GM23338 (cell line): ENCODE measurements around the gene DDX39B. TPM values are rescaled to one million over a fixed set of nuclear protein-coding genes. Genes with fewer than 3 reads are reported as not detected.
"Not testable (repeated sequence)": the region's sequence is repeated elsewhere in the genome, so short reads cannot be mapped to it uniquely, and the experiment has no call there.

Experiments
- ATAC-seq: fragments of 200-7000 bp; cut with Tn5 transposase; 3 replicates; pipeline ENCODE4 v1.9.1; 2020
- DNase-seq: peaks from one replicate; pipeline ENCODE4 v3.0.0-alpha.2; 2015; ENCODE audit warnings: low spot score
- H2AFZ ChIP-seq: fragments of 200-600 bp; sonication (generic); 2 replicates; pipeline ENCODE4 v1.8.0; 2016; ENCODE audit warnings: antibody characterized with exemption, mild to moderate bottlenecking, moderate library complexity
- H3F3A ChIP-seq: fragments of 200-600 bp; sonication (generic); replicated peaks from 2 replicates; pipeline ENCODE4 v1.8.0; 2017; ENCODE audit warnings: antibody characterized with exemption, mixed run types, low read depth
- H3K27ac ChIP-seq: fragments of 200-600 bp; sonication (generic); 2 replicates; pipeline ENCODE4 v1.6.1; 2016; ENCODE audit warnings: low read depth
- H3K27me3 ChIP-seq: fragments of 200-600 bp; sonication (generic); 2 replicates; pipeline ENCODE4 v1.8.0; 2016; ENCODE audit warnings: mild to moderate bottlenecking, mixed run types, moderate library complexity; ENCODE audit not compliant: insufficient read depth
- H3K36me3 ChIP-seq: fragments of 200-600 bp; sonication (generic); 2 replicates; pipeline ENCODE4 v1.8.0; 2016; ENCODE audit warnings: mild to moderate bottlenecking; ENCODE audit not compliant: insufficient read depth
- H3K4me1 ChIP-seq: fragments of 200-600 bp; sonication (generic); 2 replicates; pipeline ENCODE4 v1.8.0; 2016; ENCODE audit warnings: mild to moderate bottlenecking, moderate library complexity; ENCODE audit not compliant: insufficient read depth
- H3K4me2 ChIP-seq: fragments of 200-600 bp; sonication (generic); 2 replicates; pipeline ENCODE4 v1.7.1; 2017; ENCODE audit warnings: mixed run types
- H3K4me3 ChIP-seq: fragments of 200-600 bp; sonication (generic); 2 replicates; pipeline ENCODE4 v1.6.1; 2016; ENCODE audit warnings: mixed run types
- H3K79me2 ChIP-seq: fragments of 200-600 bp; sonication (generic); replicated peaks from 2 replicates; pipeline ENCODE4 v1.8.0; 2017; ENCODE audit warnings: mild to moderate bottlenecking; ENCODE audit not compliant: insufficient read depth
- H3K9me2 ChIP-seq: fragments of 200-600 bp; sonication (generic); 2 replicates; pipeline ENCODE4 v1.8.0; 2017; ENCODE audit not compliant: insufficient read depth
- H4K20me1 ChIP-seq: fragments of 200-600 bp; sonication (generic); replicated peaks from 2 replicates; pipeline ENCODE4 v1.8.0; 2017; ENCODE audit warnings: mild to moderate bottlenecking; ENCODE audit not compliant: insufficient read depth
- H3K27ac Mint-ChIP-seq: 2 replicates; pipeline ENCODE4 v1.8.0; 2020; ENCODE audit warnings: inconsistent platforms, mild to moderate bottlenecking, moderate library complexity, mixed read lengths
- H3K27me3 Mint-ChIP-seq: 3 replicates; pipeline ENCODE4 v1.8.0; 2022; ENCODE audit warnings: low read depth, mild to moderate bottlenecking, moderate library complexity, mixed read lengths, inconsistent platforms; ENCODE audit not compliant: insufficient read depth, poor library complexity
- H3K36me3 Mint-ChIP-seq: 3 replicates; pipeline ENCODE4 v1.8.0; 2021; ENCODE audit warnings: low read depth, mild to moderate bottlenecking, inconsistent platforms, moderate library complexity, mixed read lengths
- H3K4me1 Mint-ChIP-seq: 3 replicates; pipeline ENCODE4 v1.8.0; 2020; ENCODE audit warnings: mild to moderate bottlenecking, inconsistent platforms, mixed read lengths
- H3K4me3 Mint-ChIP-seq: 3 replicates; pipeline ENCODE4 v1.8.0; 2021; ENCODE audit warnings: moderate library complexity, mild to moderate bottlenecking, inconsistent platforms, mixed read lengths
- H3K9me3 Mint-ChIP-seq: 3 replicates; pipeline ENCODE4 v1.8.0; 2020; ENCODE audit warnings: moderate library complexity, mild to moderate bottlenecking, inconsistent platforms, mixed read lengths
- CREB1 ChIP-seq: fragments of 250-450 bp; sonication (Bioruptor Pico); IDR thresholded peaks from 2 replicates; pipeline ENCODE4 v1.5.0; 2020; ENCODE audit warnings: low read depth, mild to moderate bottlenecking, moderate library complexity
- EZH2 ChIP-seq: fragments of 200-600 bp; sonication (generic); IDR thresholded peaks from one replicate; pipeline ENCODE4 v1.8.0; 2017; ENCODE audit warnings: antibody characterized with exemption, mild to moderate bottlenecking, low read depth; ENCODE audit not compliant: unreplicated experiment
- NANOG ChIP-seq: IDR thresholded peaks from 2 replicates; pipeline ENCODE4 v1.6.1; 2016; ENCODE audit warnings: antibody characterized with exemption, borderline replicate concordance
- POLR2AphosphoS5 ChIP-seq: IDR thresholded peaks from 2 replicates; pipeline ENCODE4 v1.6.1; 2016; ENCODE audit warnings: antibody characterized with exemption, low read depth
- STAT1 ChIP-seq: IDR thresholded peaks from one replicate; pipeline ENCODE4 v1.6.1; 2016; ENCODE audit warnings: antibody characterized with exemption; ENCODE audit not compliant: unreplicated experiment
- ZNF114 ChIP-seq: fragments of 250-450 bp; sonication (Bioruptor Pico); IDR thresholded peaks from 2 replicates; pipeline ENCODE4 v1.5.0; 2020; ENCODE audit warnings: mild to moderate bottlenecking, moderate library complexity
- polyA plus RNA-seq: library from polyadenylated mRNA; unstranded; fragments of >200 nt; fragmentation: Nextera tagmentation; extraction: Ambion mirVana; gene quantifications from 2 replicates; pipeline ENCODE4 v1.2.1, GENCODE V29; 2016
- total RNA-seq: library from RNA; depleted of rRNA; stranded (reverse); fragments of >200 nt; shearing (Covaris generic); gene quantifications from 2 replicates; pipeline ENCODE4 v1.2.3, GENCODE V29; 2014
- TF ChIP-seq, protein P1 (sequence below): IDR thresholded peaks from one replicate; pipeline ENCODE4 v1.6.1; 2018; ENCODE audit warnings: antibody characterized with exemption; ENCODE audit not compliant: unreplicated experiment
- TF ChIP-seq, protein P2 (sequence below): IDR thresholded peaks from 2 replicates; pipeline ENCODE4 v1.6.1; 2016; ENCODE audit warnings: antibody characterized with exemption
- TF ChIP-seq, protein P3 (sequence below), 2 experiments: fragments of 200-600 bp in 1 of 2; sonication (generic) in 1 of 2; conservative IDR thresholded peaks; 2 replicates each; pipeline versions ENCODE4 v1.5.1 to v1.6.1; 2016 to 2017; ENCODE audit warnings: antibody characterized with exemption in 2 of 2, low read depth in 2 of 2, mild to moderate bottlenecking in 2 of 2, moderate library complexity in 1 of 2

The DDX39B gene
- total and polyA plus RNA-seq, 2 experiments from 2014 or later = 341 to 849 TPM

DNA sequence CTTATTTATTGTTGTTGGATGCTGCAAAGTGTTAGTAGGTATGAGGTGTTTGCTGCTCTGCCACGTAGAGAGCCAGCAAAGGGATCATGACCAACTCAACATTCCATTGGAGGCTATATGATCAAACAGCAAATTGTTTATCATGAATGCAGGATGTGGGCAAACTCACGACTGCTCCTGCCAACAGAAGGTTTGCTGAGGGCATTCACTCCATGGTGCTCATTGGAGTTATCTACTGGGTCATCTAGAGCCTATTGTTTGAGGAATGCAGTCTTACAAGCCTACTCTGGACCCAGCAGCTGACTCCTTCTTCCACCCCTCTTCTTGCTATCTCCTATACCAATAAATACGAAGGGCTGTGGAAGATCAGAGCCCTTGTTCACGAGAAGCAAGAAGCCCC, 31.8 kb downstream of the DDX39B start (continued):
- TF ChIP-seq EZH2 = no peak
- TF ChIP-seq, protein P1, sequence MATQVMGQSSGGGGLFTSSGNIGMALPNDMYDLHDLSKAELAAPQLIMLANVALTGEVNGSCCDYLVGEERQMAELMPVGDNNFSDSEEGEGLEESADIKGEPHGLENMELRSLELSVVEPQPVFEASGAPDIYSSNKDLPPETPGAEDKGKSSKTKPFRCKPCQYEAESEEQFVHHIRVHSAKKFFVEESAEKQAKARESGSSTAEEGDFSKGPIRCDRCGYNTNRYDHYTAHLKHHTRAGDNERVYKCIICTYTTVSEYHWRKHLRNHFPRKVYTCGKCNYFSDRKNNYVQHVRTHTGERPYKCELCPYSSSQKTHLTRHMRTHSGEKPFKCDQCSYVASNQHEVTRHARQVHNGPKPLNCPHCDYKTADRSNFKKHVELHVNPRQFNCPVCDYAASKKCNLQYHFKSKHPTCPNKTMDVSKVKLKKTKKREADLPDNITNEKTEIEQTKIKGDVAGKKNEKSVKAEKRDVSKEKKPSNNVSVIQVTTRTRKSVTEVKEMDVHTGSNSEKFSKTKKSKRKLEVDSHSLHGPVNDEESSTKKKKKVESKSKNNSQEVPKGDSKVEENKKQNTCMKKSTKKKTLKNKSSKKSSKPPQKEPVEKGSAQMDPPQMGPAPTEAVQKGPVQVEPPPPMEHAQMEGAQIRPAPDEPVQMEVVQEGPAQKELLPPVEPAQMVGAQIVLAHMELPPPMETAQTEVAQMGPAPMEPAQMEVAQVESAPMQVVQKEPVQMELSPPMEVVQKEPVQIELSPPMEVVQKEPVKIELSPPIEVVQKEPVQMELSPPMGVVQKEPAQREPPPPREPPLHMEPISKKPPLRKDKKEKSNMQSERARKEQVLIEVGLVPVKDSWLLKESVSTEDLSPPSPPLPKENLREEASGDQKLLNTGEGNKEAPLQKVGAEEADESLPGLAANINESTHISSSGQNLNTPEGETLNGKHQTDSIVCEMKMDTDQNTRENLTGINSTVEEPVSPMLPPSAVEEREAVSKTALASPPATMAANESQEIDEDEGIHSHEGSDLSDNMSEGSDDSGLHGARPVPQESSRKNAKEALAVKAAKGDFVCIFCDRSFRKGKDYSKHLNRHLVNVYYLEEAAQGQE = no peak
- TF ChIP-seq POLR2AphosphoS5 = no peak
- TF ChIP-seq NANOG = no peak
- TF ChIP-seq, protein P2, sequence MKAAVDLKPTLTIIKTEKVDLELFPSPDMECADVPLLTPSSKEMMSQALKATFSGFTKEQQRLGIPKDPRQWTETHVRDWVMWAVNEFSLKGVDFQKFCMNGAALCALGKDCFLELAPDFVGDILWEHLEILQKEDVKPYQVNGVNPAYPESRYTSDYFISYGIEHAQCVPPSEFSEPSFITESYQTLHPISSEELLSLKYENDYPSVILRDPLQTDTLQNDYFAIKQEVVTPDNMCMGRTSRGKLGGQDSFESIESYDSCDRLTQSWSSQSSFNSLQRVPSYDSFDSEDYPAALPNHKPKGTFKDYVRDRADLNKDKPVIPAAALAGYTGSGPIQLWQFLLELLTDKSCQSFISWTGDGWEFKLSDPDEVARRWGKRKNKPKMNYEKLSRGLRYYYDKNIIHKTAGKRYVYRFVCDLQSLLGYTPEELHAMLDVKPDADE = no peak
- TF ChIP-seq, protein P3, sequence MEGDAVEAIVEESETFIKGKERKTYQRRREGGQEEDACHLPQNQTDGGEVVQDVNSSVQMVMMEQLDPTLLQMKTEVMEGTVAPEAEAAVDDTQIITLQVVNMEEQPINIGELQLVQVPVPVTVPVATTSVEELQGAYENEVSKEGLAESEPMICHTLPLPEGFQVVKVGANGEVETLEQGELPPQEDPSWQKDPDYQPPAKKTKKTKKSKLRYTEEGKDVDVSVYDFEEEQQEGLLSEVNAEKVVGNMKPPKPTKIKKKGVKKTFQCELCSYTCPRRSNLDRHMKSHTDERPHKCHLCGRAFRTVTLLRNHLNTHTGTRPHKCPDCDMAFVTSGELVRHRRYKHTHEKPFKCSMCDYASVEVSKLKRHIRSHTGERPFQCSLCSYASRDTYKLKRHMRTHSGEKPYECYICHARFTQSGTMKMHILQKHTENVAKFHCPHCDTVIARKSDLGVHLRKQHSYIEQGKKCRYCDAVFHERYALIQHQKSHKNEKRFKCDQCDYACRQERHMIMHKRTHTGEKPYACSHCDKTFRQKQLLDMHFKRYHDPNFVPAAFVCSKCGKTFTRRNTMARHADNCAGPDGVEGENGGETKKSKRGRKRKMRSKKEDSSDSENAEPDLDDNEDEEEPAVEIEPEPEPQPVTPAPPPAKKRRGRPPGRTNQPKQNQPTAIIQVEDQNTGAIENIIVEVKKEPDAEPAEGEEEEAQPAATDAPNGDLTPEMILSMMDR (conservative IDR thresholded peaks at IDR 0.05; ENCODE audit: low read depth in 2 of 2) = no peak
- TF ChIP-seq ZNF114 = no peak
- TF ChIP-seq STAT1 = no peak
- no peak for TF ChIP-seq CREB1 (CRISPR knock-in tag)

DNA sequence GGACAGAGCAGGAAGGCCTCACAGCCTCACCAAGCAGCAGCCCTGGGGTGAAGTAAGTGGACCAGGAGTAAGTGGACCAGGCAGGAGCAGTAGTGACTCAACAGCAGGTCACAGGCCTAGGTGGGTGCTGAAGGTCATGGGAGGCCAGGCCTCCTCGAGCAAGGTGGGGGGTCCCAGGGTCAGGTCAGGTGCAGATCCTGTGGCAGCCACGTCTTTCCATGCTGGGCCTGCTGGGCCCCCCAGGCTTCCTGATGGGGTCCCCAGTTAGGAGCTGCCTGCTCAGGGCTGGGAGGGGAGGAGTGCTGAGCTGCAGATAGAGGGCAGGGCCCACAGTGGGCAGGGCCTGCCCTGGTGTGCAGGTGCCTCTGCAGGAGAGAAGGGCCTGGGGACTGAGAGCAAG, 32.8 kb downstream of the DDX39B start:
- not testable (repeated sequence) for H3K4me3 Mint-ChIP-seq, H3K4me2 ChIP-seq, DNase-seq, H3K27ac Mint-ChIP-seq, H3K4me1 ChIP-seq, H3K27me3 ChIP-seq, H3K79me2 ChIP-seq, H3K4me1 Mint-ChIP-seq, H2AFZ ChIP-seq, H3F3A ChIP-seq, H3K4me3 ChIP-seq, H3K9me2 ChIP-seq, H3K27me3 Mint-ChIP-seq, H3K27ac ChIP-seq, H3K9me3 Mint-ChIP-seq, ATAC-seq, H4K20me1 ChIP-seq, H3K36me3 ChIP-seq
- peaks cover 41% of the 10 kb centered on the region for H3K36me3 Mint-ChIP-seq
